Erythroblast (primary cell): ENCODE measurements around the gene KLRK1.
"Not testable (repeated sequence)": the region's sequence is repeated elsewhere in the genome, so short reads cannot be mapped to it uniquely, and the experiment has no call there.

ENCODE experiments used
- GATA1 ChIP-seq: IDR thresholded peaks from 2 replicates; pipeline ENCODE4 v1.6.1; 2011; ENCODE audit warnings: low read depth, mild to moderate bottlenecking, control low read depth, low read length, moderate library complexity
- POLR2A ChIP-seq: IDR thresholded peaks from 2 replicates; pipeline ENCODE4 v1.6.1; 2011; ENCODE audit warnings: mild to moderate bottlenecking, low read length

DNA sequence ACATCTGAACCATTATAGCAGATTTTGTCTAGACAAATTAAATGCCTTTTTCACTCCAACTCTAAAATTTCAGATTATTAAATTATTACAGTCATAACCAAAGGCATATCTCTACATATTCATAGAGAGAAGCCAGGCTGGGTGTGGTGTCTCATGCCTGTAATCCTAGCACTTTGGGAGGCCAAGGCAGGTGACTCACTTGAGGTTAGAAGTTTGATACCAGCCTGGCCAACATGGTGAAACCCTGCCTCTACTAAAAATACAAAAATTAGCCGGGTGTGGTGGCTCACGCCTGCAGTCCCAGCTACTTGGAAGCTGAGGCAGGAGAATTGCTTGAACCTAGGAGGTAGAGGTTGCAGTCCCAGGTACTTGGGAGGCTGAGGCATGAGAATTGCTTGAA lies 11.1 kb downstream of the KLRK1 start:
- not testable (repeated sequence) for TF ChIP-seq POLR2A, GATA1
